Measurements from ENCODE around the gene ARMC9. TPM values are rescaled to one million over a fixed set of nuclear protein-coding genes. Genes with fewer than 3 reads are reported as not detected.

ARMC9 gene
- total RNA-seq, 1 donor from 2014 or later, result 19.3 TPM

DNA sequence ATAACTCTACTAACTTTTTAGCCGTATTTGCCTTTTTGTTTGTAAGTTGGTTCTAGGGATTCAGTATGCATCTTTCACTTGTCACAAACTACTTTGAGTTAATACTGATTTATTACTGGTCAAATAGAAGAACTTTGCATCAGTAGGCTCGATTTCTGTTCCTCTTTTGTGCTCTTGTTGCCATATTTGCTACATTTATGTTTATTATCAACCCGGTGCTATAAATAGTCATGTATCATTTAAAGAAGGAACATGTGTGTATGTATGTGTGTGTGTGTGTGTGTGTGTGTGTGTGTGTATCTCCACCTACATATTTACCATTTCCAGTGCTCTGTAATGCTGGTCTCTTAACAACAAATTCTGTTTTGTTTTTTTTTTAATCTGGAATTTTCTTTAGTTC lies 117.5 kb downstream of the ARMC9 start:
- no peak for TF ChIP-seq CTCF (IDR thresholded peaks at IDR 0.05; ENCODE audit: partially characterized antibody, unreplicated experiment)
- H3K36me3 Mint-ChIP-seq (ENCODE audit: unreplicated experiment), result peaks cover 35% of the 10 kb centered on the region
- H3K9me3 Mint-ChIP-seq (ENCODE audit: unreplicated experiment), result peaks cover 11% of the 10 kb centered on the region
- no peaks in the 10 kb centered on the region for H3K4me1 Mint-ChIP-seq (ENCODE audit: low read depth, unreplicated experiment)
- H3K4me3 Mint-ChIP-seq (ENCODE audit: unreplicated experiment), result no peak overlapping the region
- H3K27ac Mint-ChIP-seq (ENCODE audit: unreplicated experiment), result no peak overlapping the region
- H3K27me3 Mint-ChIP-seq (ENCODE audit: unreplicated experiment), result peaks cover 2% of the 10 kb centered on the region
- no peak for DNase-seq

DNA sequence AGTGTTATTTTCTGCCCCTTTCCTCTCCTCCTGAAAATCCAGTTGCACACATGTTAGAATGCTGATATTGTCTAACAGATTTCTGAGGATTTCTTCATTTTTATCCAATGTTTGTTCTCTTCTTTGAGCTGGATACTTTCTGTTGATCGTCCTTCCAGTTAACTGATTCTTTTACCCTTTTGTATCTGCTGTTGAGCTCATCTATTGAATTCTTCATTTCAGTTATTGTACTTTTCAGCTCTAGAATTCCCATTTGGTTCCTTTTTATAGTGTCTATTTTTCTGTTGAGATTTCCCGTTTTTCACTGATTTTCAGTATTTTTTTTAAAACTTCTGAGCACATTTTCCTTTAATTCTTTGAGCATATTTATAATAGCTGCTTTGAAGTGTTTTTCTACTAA lies 119.1 kb downstream of the ARMC9 start:
- peaks cover 11% of the 10 kb centered on the region for H3K9me3 Mint-ChIP-seq (ENCODE audit: unreplicated experiment)
- no peak for TF ChIP-seq CTCF (IDR thresholded peaks at IDR 0.05; ENCODE audit: partially characterized antibody, unreplicated experiment)
- DNase-seq, result no peak
- H3K27ac Mint-ChIP-seq (ENCODE audit: unreplicated experiment), result no peak overlapping the region
- peaks cover 2% of the 10 kb centered on the region for H3K27me3 Mint-ChIP-seq (ENCODE audit: unreplicated experiment)
- peaks cover 35% of the 10 kb centered on the region for H3K36me3 Mint-ChIP-seq (ENCODE audit: unreplicated experiment)
- H3K4me1 Mint-ChIP-seq (ENCODE audit: low read depth, unreplicated experiment), result no peaks in the 10 kb centered on the region
- no peak overlapping the region for H3K4me3 Mint-ChIP-seq (ENCODE audit: unreplicated experiment)

DNA sequence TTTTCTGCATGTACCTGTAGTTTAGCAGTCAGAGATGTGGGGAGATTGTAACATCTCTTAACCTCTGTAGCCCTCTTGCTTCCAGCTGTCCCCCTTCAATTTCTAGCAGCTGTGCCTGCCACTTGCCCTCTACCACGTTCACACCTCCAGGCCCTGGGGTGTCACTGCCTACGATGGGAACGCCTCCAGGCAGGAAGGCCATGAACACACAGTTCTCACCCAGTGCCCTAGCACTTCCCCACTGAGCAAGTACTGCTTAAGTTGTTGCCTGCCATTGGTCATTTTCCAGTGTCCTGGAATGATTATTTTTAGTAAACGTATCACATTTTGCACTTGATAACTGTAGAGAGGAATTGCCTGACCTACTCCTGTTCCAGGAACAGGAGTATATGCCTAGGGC lies 120.0 kb downstream of the ARMC9 start:
- TF ChIP-seq CTCF (IDR thresholded peaks at IDR 0.05; ENCODE audit: partially characterized antibody, unreplicated experiment), result no peak
- no peak overlapping the region for H3K27ac Mint-ChIP-seq (ENCODE audit: unreplicated experiment)
- H3K4me3 Mint-ChIP-seq (ENCODE audit: unreplicated experiment), result no peak overlapping the region

GRCh38 chr2:231318954-231319353 lies 120.5 kb downstream of the ARMC9 start:
- TF ChIP-seq CTCF (IDR thresholded peaks at IDR 0.05; ENCODE audit: partially characterized antibody, unreplicated experiment), result no peak
- peaks cover 35% of the 10 kb centered on the region for H3K36me3 Mint-ChIP-seq (ENCODE audit: unreplicated experiment)

More for the DNA sequence above, 120.0 kb downstream of the ARMC9 start:
- DNase-seq, result no peak
- no peaks in the 10 kb centered on the region for H3K4me1 Mint-ChIP-seq (ENCODE audit: low read depth, unreplicated experiment)
- H3K36me3 Mint-ChIP-seq (ENCODE audit: unreplicated experiment), result peaks cover 35% of the 10 kb centered on the region
- H3K27me3 Mint-ChIP-seq (ENCODE audit: unreplicated experiment), result peaks cover 2% of the 10 kb centered on the region
- peaks cover 11% of the 10 kb centered on the region for H3K9me3 Mint-ChIP-seq (ENCODE audit: unreplicated experiment)

DNA sequence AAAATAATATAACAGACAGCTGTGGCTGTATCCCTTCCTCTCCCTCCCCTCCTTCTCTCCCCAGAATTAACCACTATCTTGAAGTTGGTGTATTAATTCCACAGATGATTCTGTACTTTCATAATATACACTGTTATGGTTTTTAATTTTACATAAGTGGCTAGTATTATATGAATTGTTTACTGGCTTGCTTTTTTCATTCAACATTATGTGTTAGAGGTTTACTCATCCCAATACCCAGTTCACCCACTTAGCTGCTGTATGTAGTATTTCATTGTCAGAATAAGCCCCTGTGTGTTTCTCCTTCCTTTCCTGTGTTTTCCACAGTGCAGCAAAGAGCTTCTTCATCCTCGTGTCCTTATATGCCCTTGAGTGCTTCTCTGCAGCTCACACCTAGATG lies 121.4 kb downstream of the ARMC9 start:
- no peak for TF ChIP-seq CTCF (IDR thresholded peaks at IDR 0.05; ENCODE audit: partially characterized antibody, unreplicated experiment)
- peaks cover 11% of the 10 kb centered on the region for H3K9me3 Mint-ChIP-seq (ENCODE audit: unreplicated experiment)
- peaks cover 30% of the 10 kb centered on the region for H3K36me3 Mint-ChIP-seq (ENCODE audit: unreplicated experiment)
- H3K27ac Mint-ChIP-seq (ENCODE audit: unreplicated experiment), result no peak overlapping the region
- DNase-seq, result no peak
- no peak overlapping the region for H3K4me3 Mint-ChIP-seq (ENCODE audit: unreplicated experiment)
- H3K27me3 Mint-ChIP-seq (ENCODE audit: unreplicated experiment), result peaks cover 2% of the 10 kb centered on the region
- H3K4me1 Mint-ChIP-seq (ENCODE audit: low read depth, unreplicated experiment), result no peaks in the 10 kb centered on the region

More at GRCh38 chr2:231318954-231319353, 120.5 kb downstream of the ARMC9 start:
- Mint-ChIP-seq H3K27me3 (ENCODE audit: unreplicated experiment) (peaks cover 2% of the 10 kb centered on the region), H3K27ac (ENCODE audit: unreplicated experiment) (no peak overlapping the region), H3K4me1 (ENCODE audit: low read depth, unreplicated experiment) (no peaks in the 10 kb centered on the region), H3K9me3 (ENCODE audit: unreplicated experiment) (peaks cover 11% of the 10 kb centered on the region), H3K4me3 (ENCODE audit: unreplicated experiment) (no peak overlapping the region)
- no peak for DNase-seq
